K562 (cell line): ENCODE results near the gene PLAAT5. TPM values are rescaled to one million over a fixed set of nuclear protein-coding genes. Genes with fewer than 3 reads are reported as not detected.

ENCODE experiments used
- ATF2 ChIP-seq: sonication (generic); formaldehyde crosslinking; IDR thresholded peaks from 2 replicates; pipeline ENCODE4 v1.8.1; 2022; ENCODE audit warnings: missing genetic modification reagents
- ATF3 ChIP-seq, 2 experiments: fragments of 450-650 bp in 1 of 2; sonication (generic) in 1 of 2; formaldehyde crosslinking in 1 of 2; IDR thresholded peaks in 1 of 2; conservative IDR thresholded peaks in 1 of 2; 2 replicates each; pipeline versions ENCODE4 v1.6.1 to v1.8.1; 2016 to 2023; ENCODE audit warnings: mild to moderate bottlenecking in 2 of 2, moderate library complexity in 2 of 2, inconsistent platforms in 1 of 2, missing genetic modification reagents in 1 of 2
- BACH1 ChIP-seq: fragments of 200-800 bp; sonication (Bioruptor generic); IDR thresholded peaks from 2 replicates; pipeline ENCODE4 v1.6.1; 2016; ENCODE audit warnings: missing genetic modification characterization, missing compliant biosample characterization
- BRD4 ChIP-seq: fragments of 200-600 bp; sonication (generic); IDR thresholded peaks from 2 replicates; pipeline ENCODE4 v1.6.1; 2017; ENCODE audit warnings: inconsistent platforms
- CEBPB ChIP-seq: fragments of 450-650 bp; IDR thresholded peaks from 2 replicates; pipeline ENCODE4 v1.6.1; 2016; ENCODE audit warnings: missing genetic modification characterization, missing compliant biosample characterization
- GTF2F1 ChIP-seq: IDR thresholded peaks from 2 replicates; pipeline ENCODE4 v1.6.1; 2011; ENCODE audit warnings: low read depth, low read length, improper control_type of control experiment
- KDM1A ChIP-seq, 2 experiments: fragments of 450-650 bp; IDR thresholded peaks; 2 replicates each; pipeline ENCODE4 v1.6.1; 2016; ENCODE audit warnings: mild to moderate bottlenecking in 2 of 2
- KLF16 ChIP-seq: IDR thresholded peaks from 2 replicates; pipeline ENCODE4 v1.6.1; 2016; ENCODE audit warnings: antibody characterized with exemption
- MCM3 ChIP-seq: fragments of 450-650 bp; IDR thresholded peaks from 2 replicates; pipeline ENCODE4 v1.6.1; 2016
- MIER1 ChIP-seq: fragments of 450-650 bp; IDR thresholded peaks from 2 replicates; pipeline ENCODE4 v1.6.1; 2016; ENCODE audit warnings: antibody characterized with exemption, mild to moderate bottlenecking, low read depth
- MLX ChIP-seq, 2 experiments: fragments of 450-650 bp in 1 of 2; sonication (generic) in 1 of 2; formaldehyde crosslinking; conservative IDR thresholded peaks; 2 replicates each; pipeline versions ENCODE4 v1.4.0 to v1.8.1; 2020 to 2022; ENCODE audit warnings: mild to moderate bottlenecking in 1 of 2, missing genetic modification reagents in 1 of 2
- NR2C1 ChIP-seq, 2 experiments: fragments of 450-650 bp; IDR thresholded peaks; 2 replicates each; pipeline ENCODE4 v1.6.1; 2017; ENCODE audit warnings: mild to moderate bottlenecking in 2 of 2, antibody characterized with exemption in 1 of 2, inconsistent platforms in 1 of 2, missing compliant biosample characterization in 1 of 2, missing genetic modification characterization in 1 of 2
- POU5F1 ChIP-seq: fragments of 150-350 bp; IDR thresholded peaks from 2 replicates; pipeline ENCODE4 v1.6.1; 2014; ENCODE audit warnings: borderline replicate concordance, low read length, low read depth, mild to moderate bottlenecking; ENCODE audit not compliant: partially characterized antibody
- PPARD ChIP-seq: fragments of 250-450 bp; sonication (Bioruptor Pico); IDR thresholded peaks from 2 replicates; pipeline ENCODE4 v1.8.0; 2022; ENCODE audit warnings: inconsistent platforms, mild to moderate bottlenecking, moderate library complexity
- SNIP1 ChIP-seq: fragments of 450-650 bp; IDR thresholded peaks from 2 replicates; pipeline ENCODE4 v1.7.1; 2017; ENCODE audit warnings: low read depth, mild to moderate bottlenecking
- THAP12 ChIP-seq: fragments of 250-450 bp; sonication (Bioruptor Pico); IDR thresholded peaks from 2 replicates; pipeline ENCODE4 v1.9.0; 2021; ENCODE audit warnings: mild to moderate bottlenecking, inconsistent platforms
- VEZF1 ChIP-seq: fragments of 200-800 bp; sonication (Bioruptor generic); IDR thresholded peaks from 2 replicates; pipeline ENCODE4 v1.6.1; 2017; ENCODE audit warnings: missing genetic modification characterization, missing compliant biosample characterization
- ZC3H4 ChIP-seq: sonication (generic); formaldehyde crosslinking; IDR thresholded peaks from 2 replicates; pipeline ENCODE4 v1.9.0; 2021; ENCODE audit warnings: missing genetic modification reagents, borderline replicate concordance
- ZFP30 ChIP-seq: fragments of 250-450 bp; sonication (Bioruptor Pico); IDR thresholded peaks from 2 replicates; pipeline ENCODE4 v1.8.0; 2022; ENCODE audit warnings: moderate library complexity, mild to moderate bottlenecking, inconsistent platforms, borderline replicate concordance
- ZFX ChIP-seq: sonication (generic); formaldehyde crosslinking; IDR thresholded peaks from 2 replicates; pipeline ENCODE4 v1.8.0; 2022; ENCODE audit warnings: mild to moderate bottlenecking, missing genetic modification reagents, moderate library complexity
- ZNF408 ChIP-seq: fragments of 250-450 bp; sonication (Bioruptor Pico); IDR thresholded peaks from 2 replicates; pipeline ENCODE4 v1.4.0; 2020; ENCODE audit warnings: low read depth, mild to moderate bottlenecking, moderate library complexity
- ZNF436 ChIP-seq: fragments of 250-450, 450-650 bp; sonication (Bioruptor Pico); formaldehyde crosslinking; IDR thresholded peaks from 2 replicates; pipeline ENCODE4 v1.7.0; 2020; ENCODE audit warnings: mild to moderate bottlenecking
- polyA plus RNA-seq, 8 experiments: library from polyadenylated mRNA; depleted of rRNA in 4 of 8; stranded (reverse) in 5 of 8; unstranded in 3 of 8; fragments of >200 nt; fragmentation: Nextera tagmentation in 2 of 8; fragmentation: Illumina TruSeq in 1 of 8; extraction: Ambion mirVana in 2 of 8; extraction: Trizol in 1 of 8; gene quantifications; 2 replicates each; pipeline versions ENCODE4 v1.2.1 to v1.2.3, GENCODE V29; 2011 to 2014; ENCODE audit warnings: inconsistent platforms in 1 of 8, missing spikeins in 1 of 8
- total RNA-seq, 7 experiments: library from RNA; depleted of rRNA in 6 of 7; stranded (reverse); fragments of >200 nt in 6 of 7; fragmentation: Illumina TruSeq in 2 of 7; extraction: Trizol in 2 of 7; gene quantifications; 2 replicates each; pipeline versions ENCODE4 v1.2.1 to v1.2.3, GENCODE V29; 2011 to 2021; ENCODE audit warnings: low replicate concordance in 1 of 7

The PLAAT5 gene
- total and polyA plus RNA-seq, 9 of the 15 experiments (the other 6 are each of a cell fraction or from before 2014, with no cell fraction given) = not detected

DNA sequence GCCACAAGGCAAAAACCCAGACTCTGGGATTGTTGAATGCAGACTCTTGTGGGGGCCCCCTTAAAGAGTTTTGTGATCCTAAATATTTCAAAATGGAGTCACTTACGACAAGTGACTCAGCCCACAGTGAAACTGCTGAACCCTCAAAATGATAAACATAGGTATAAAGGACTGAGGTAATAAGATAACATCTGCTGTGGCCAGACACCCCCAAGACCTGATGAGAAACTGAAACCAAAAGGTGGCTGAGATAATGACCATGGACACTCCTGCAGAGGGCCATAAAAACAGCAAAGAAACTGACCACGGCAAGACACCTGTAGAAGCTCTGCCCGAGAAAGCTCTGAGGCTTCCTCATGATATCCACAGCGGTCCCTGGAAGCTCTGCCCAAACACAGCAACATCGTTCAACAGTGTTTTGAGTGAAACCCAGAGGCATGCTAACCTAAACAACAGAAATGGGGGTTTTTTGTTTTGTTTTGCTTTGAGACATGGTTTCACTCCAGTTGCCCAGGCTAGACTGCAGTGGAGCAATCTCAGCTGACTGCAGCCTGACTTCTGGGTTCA, 44.0 kb upstream of the PLAAT5 start (continued):
- TF ChIP-seq ATF3 (IDR thresholded peaks at IDR 0.05) = no peak
- no peak for TF ChIP-seq ATF3 (CRISPR knock-in tag; conservative IDR thresholded peaks at IDR 0.05)
- TF ChIP-seq PPARD (CRISPR knock-in tag) = peak; percentile 71; the same call in 1 of the 2 replicates
- no peak for TF ChIP-seq ZFX (CRISPR knock-in tag)
- no peak for TF ChIP-seq POU5F1
- TF ChIP-seq NR2C1 (IDR thresholded peaks at IDR 0.05) = no peak
- TF ChIP-seq NR2C1 (tag; IDR thresholded peaks at IDR 0.05) = peak; percentile 94
- TF ChIP-seq BACH1 (tag) = peak; percentile 99
- TF ChIP-seq MLX (CRISPR knock-in tag; conservative IDR thresholded peaks at IDR 0.05) = no peak
- no peak for TF ChIP-seq BRD4
- no peak for TF ChIP-seq MCM3
- 0 out of 2 replicates have a peak, but pooled peaks have one; percentile 9 for TF ChIP-seq CEBPB (tag)
- TF ChIP-seq KLF16 = no peak
- no peak for TF ChIP-seq KDM1A (IDR thresholded peaks at IDR 0.05)
- no peak for TF ChIP-seq ZFP30 (CRISPR knock-in tag)
- no peak for TF ChIP-seq ZC3H4 (CRISPR knock-in tag)
- peak; percentile 76 for TF ChIP-seq VEZF1 (CRISPR knock-in tag)
- TF ChIP-seq THAP12 (CRISPR knock-in tag) = no peak
- no peak for TF ChIP-seq GTF2F1
- TF ChIP-seq ATF2 (CRISPR knock-in tag) = no peak
- TF ChIP-seq SNIP1 = no peak
- no peak for TF ChIP-seq ZNF408 (CRISPR knock-in tag)
- TF ChIP-seq ZNF436 (CRISPR knock-in tag) = no peak
- TF ChIP-seq MIER1 = no peak
